Measurements from ENCODE around the gene ABRAXAS1. TPM values are rescaled to one million over a fixed set of nuclear protein-coding genes. Genes with fewer than 3 reads are reported as not detected.

The ABRAXAS1 gene
- total and polyA plus RNA-seq, 2 of the 4 experiments (the other 2 are of a cell fraction), result 4.1 to 8.4 TPM

GRCh38 chr4:83417566-83417965 is 67.3 kb downstream of the ABRAXAS1 start:
- Histone ChIP-seq H4K20me1 (ENCODE audit: insufficient read depth, low read length) (no peaks in the 10 kb centered on the region), H4K8ac (ENCODE audit: low read depth in 2 of 2, low read length in 2 of 2) (no peak overlapping the region), H3K4me1 (ENCODE audit: control insufficient read depth, insufficient read depth, low read length) (no peaks in the 10 kb centered on the region), H2AK5ac (ENCODE audit: low read depth, low read length) (no peak overlapping the region), H4K5ac (ENCODE audit: low read depth, low read length) (no peak overlapping the region), H3K4me2 (ENCODE audit: low read depth, low read length) (no peak overlapping the region), H2BK20ac (ENCODE audit: low read depth, low read length) (no peak overlapping the region), H3K56ac (ENCODE audit: extremely low read depth, insufficient read depth, low read length) (no peak overlapping the region), H3K4ac (ENCODE audit: low read depth, low read length) (no peak overlapping the region), H3K4me3 (ENCODE audit: insufficient read depth, low read depth, low read length) (no peak overlapping the region), H3K9me1 (ENCODE audit: insufficient read depth, low read length) (no peaks in the 10 kb centered on the region; the same call in 1 of the 2 replicates), H3K27me3 (ENCODE audit: control insufficient read depth, insufficient read depth, low read length) (no peaks in the 10 kb centered on the region), H3K23ac (ENCODE audit: low read depth, low read length) (no peak overlapping the region), H3K27ac (ENCODE audit: insufficient read depth, low read length) (no peak overlapping the region), H2AK9ac (replicated peaks; ENCODE audit: low read depth, low read length, poor library complexity) (no peak overlapping the region), H2AFZ (replicated peaks; ENCODE audit: low read length, poor library complexity) (no peak overlapping the region), H2BK15ac (ENCODE audit: low read depth, low read length) (no peak overlapping the region), H3K9me3 (ENCODE audit: control insufficient read depth, insufficient read depth, low read length) (no peaks in the 10 kb centered on the region), H2BK5ac (ENCODE audit: low read depth, low read length, poor library complexity, severe bottlenecking) (no peak overlapping the region), H4K91ac (ENCODE audit: insufficient read depth, low read depth, low read length) (no peak overlapping the region), H3K14ac (replicated peaks; ENCODE audit: low read depth, low read length) (no peak overlapping the region), H3K36me3 (ENCODE audit: control insufficient read depth, insufficient read depth, low read length) (peaks cover 10% of the 10 kb centered on the region), H3K9ac (ENCODE audit: low read depth, low read length) (no peak overlapping the region), H3K18ac (ENCODE audit: low read depth, low read length) (no peak overlapping the region), H2BK120ac (ENCODE audit: low read depth, low read length) (no peak overlapping the region), H3K79me1 (ENCODE audit: low read depth in 1 of 2, low read length in 2 of 2) (no peaks in the 10 kb centered on the region)
- DNase-seq (no peak), ATAC-seq (ENCODE audit: low read depth) (no peak)
- TF ChIP-seq CTCF (conservative IDR thresholded peaks at IDR 0.05; ENCODE audit: low read depth, low read length), result no peak
- no peak for TF ChIP-seq USF2 (IDR thresholded peaks at IDR 0.05; ENCODE audit: low read depth, low read length)
- TF ChIP-seq RFX5 (IDR thresholded peaks at IDR 0.05; ENCODE audit: low read depth, low read length), result no peak
- no peak for TF ChIP-seq NFE2L2 (IDR thresholded peaks at IDR 0.05; ENCODE audit: low read depth, low read length)
- TF ChIP-seq CHD1 (IDR thresholded peaks at IDR 0.05; ENCODE audit: low read depth, low read length), result no peak
- no peak for TF ChIP-seq MAFK (IDR thresholded peaks at IDR 0.05; ENCODE audit: low read depth, low read length)
- TF ChIP-seq FOS (IDR thresholded peaks at IDR 0.05; ENCODE audit: low read depth, low read length), result no peak
- no peak for TF ChIP-seq MXI1 (IDR thresholded peaks at IDR 0.05; ENCODE audit: borderline replicate concordance, low read depth, low read length)
- no peak for TF ChIP-seq ELK1 (IDR thresholded peaks at IDR 0.05; ENCODE audit: borderline replicate concordance, low read depth, low read length)
- no peak for TF ChIP-seq SMC3 (IDR thresholded peaks at IDR 0.05; ENCODE audit: low read depth, low read length)
- TF ChIP-seq RCOR1 (IDR thresholded peaks at IDR 0.05; ENCODE audit: insufficient replicate concordance, low read length), result no peak
- TF ChIP-seq RAD21 (IDR thresholded peaks at IDR 0.05; ENCODE audit: low read length), result no peak
- no peak for TF ChIP-seq POLR2A (IDR thresholded peaks at IDR 0.05; ENCODE audit: low read depth, low read length)
- TF ChIP-seq BHLHE40 (IDR thresholded peaks at IDR 0.05; ENCODE audit: low read depth, low read length), result no peak
- no peak for TF ChIP-seq MAZ (IDR thresholded peaks at IDR 0.05; ENCODE audit: borderline replicate concordance, low read depth, low read length)
- TF ChIP-seq CEBPB (IDR thresholded peaks at IDR 0.05; ENCODE audit: low read depth, low read length), result no peak
- in situ Hi-C loops (cut with MboI; ENCODE audit: low sequenced_read_pairs) (no loop called here), dilution Hi-C loops (cut with HindIII; ENCODE audit: low sequenced_read_pairs, unreplicated experiment) (no loop called here), intact Hi-C loops (cut with micrococcal nuclease) (no loop called here)
- ChIA-PET POLR2A (ENCODE audit: unreplicated experiment) (no interaction called here), CTCF (no interaction called here)
- WGBS, 2 experiments (ENCODE audit: extremely low coverage in 2 of 2, insufficient read length in 1 of 2), result no CpG with 5 or more reads among the region's 4 CpGs
- no TSS peak for BruUV-seq (replicated peaks)
